Left renal pelvis (tissue), 4 donors: ENCODE measurements around the gene SPTLC3. TPM values are rescaled to one million over a fixed set of nuclear protein-coding genes. Genes with fewer than 3 reads are reported as not detected.

Source experiments
- polyA plus RNA-seq, 4 donors: library from polyadenylated mRNA; unstranded; fragments of 120-200 nt; gene quantifications; one replicate each; pipeline ENCODE4 v1.2.1, GENCODE V29; 2013; ENCODE audit not compliant: insufficient read length in 4 of 4

The SPTLC3 gene
- polyA plus RNA-seq, 4 donors = 7.9 to 24.7 (median 21.5) TPM

Other genes with a start within 250 kb of the SPTLC3 start
- 1 to 10 TPM in 3 of 4 donors, under 1 TPM in 1; 0.37 to 5.3 (median 4.1) TPM for gene ISM1, start 212.3 kb downstream of the SPTLC3 start, polyA plus RNA-seq